Measurements from ENCODE around the gene PLXDC2.

The PLXDC2 gene

DNA sequence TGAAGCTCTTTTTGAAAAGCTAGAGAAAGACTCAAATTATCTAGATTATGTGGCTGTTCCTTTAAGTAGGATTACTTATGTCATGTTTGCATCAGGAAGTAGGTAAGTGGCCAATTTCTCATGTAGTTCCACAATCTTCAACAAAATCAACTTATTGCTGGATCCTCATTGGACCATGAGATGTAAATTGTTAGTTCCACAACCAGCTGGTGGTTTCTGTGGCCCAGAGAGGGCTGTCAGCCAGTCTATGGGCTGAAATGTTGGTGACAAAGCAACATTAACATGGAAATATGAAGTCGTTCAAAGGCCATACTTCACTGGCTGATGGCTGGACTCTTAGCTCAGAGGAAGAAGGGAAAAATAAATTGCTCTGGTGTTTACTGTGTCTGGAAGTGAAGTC lies 157.9 kb downstream of the PLXDC2 start:
- no peak for DNase-seq (ENCODE audit: extremely low read depth, low read depth)
- no peak overlapping the region for H3K4me3 ChIP-seq (replicated peaks; ENCODE audit: low read depth, low read length)
- TF ChIP-seq, protein P1, sequence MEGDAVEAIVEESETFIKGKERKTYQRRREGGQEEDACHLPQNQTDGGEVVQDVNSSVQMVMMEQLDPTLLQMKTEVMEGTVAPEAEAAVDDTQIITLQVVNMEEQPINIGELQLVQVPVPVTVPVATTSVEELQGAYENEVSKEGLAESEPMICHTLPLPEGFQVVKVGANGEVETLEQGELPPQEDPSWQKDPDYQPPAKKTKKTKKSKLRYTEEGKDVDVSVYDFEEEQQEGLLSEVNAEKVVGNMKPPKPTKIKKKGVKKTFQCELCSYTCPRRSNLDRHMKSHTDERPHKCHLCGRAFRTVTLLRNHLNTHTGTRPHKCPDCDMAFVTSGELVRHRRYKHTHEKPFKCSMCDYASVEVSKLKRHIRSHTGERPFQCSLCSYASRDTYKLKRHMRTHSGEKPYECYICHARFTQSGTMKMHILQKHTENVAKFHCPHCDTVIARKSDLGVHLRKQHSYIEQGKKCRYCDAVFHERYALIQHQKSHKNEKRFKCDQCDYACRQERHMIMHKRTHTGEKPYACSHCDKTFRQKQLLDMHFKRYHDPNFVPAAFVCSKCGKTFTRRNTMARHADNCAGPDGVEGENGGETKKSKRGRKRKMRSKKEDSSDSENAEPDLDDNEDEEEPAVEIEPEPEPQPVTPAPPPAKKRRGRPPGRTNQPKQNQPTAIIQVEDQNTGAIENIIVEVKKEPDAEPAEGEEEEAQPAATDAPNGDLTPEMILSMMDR (IDR thresholded peaks at IDR 0.05; ENCODE audit: low read depth, low read length, missing control alignments), result no peak

- TF ChIP-seq, protein P1 (IDR thresholded peaks at IDR 0.05; ENCODE audit: low read depth, low read length, missing control alignments), result no peak
- H3K4me3 ChIP-seq (replicated peaks; ENCODE audit: low read depth, low read length), result no peak overlapping the region
- DNase-seq (ENCODE audit: extremely low read depth, low read depth), result no peak
Observed at GRCh38 chr10:19974554-19974953, 158.3 kb downstream of the PLXDC2 start.

DNA sequence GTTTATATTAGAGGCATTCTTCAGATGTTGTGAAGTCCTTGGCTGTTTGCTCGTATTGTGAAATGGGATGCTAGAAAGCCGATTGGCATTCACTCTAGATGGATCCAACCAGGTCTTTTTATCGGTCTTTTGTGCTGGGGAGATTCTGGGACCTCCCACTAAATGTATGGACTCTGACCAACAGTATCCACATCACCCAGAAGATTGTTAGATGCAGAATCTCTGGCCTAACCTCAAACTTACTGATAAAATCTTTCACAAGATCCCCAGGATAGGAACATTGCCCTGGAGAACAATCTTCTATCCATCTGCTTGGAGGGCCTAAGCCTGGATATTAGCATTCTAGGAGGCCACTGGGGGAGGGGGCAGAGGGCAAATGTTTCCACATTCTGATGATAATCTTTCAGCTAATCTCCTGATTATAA lies 160.9 kb downstream of the PLXDC2 start:
- no peak overlapping the region for H3K4me3 ChIP-seq (replicated peaks; ENCODE audit: low read depth, low read length)
- TF ChIP-seq, protein P1 (IDR thresholded peaks at IDR 0.05; ENCODE audit: low read depth, low read length, missing control alignments), result no peak
- no peak for DNase-seq (ENCODE audit: extremely low read depth, low read depth)

DNA sequence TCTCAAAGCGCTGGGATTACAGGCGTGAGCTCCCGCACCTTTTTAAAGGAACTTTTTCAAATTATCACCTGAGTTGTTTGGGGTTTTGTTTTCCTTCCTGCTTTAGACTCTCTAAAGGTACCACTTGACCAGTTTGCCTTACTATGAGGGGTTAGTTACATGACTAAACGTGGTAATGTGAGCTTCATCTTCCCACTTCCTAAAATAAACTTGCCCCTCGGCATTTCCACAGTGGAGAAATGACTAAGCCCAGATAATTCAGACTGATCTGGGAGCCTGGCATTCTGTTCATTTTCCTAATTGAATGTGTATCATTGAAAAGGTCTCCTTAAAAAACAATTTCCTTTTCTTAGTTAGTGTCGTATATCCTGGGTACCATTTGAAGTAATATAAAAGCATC lies 163.4 kb downstream of the PLXDC2 start:
- TF ChIP-seq, protein P1 (IDR thresholded peaks at IDR 0.05; ENCODE audit: low read depth, low read length, missing control alignments), result no peak
- DNase-seq (ENCODE audit: extremely low read depth, low read depth), result no peak

DNA sequence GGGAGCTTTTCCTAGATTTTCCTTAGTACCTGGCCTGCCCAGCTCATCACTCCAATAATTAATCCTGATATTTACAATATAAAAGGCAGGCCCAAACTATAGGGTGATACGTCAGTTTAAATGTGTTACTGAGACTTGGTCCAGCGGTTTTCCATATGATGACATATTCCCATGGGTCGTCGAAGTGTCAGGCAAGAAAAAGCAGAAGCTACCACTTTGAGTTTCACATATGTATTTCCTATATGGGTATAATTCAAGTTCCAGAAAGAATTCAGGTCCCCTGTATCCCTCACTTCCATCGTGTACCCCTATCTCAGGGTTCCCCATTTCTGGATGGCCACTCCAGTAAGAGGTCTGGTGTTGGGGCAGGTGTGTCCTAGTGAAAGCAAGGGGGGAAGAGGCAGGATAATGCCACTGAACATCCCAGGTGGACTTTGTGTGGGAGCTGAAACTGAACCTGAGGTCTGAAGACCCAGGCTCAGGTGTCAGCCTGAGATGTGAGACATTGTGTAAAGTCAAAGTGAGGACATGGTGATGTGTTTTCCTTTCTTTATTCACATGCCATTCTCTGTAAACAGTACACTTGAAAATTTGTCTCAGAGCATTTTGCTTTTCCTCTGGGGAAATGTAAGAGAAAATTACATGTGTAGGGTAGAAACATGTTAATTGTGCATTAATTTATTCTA lies 167.8 kb downstream of the PLXDC2 start:
- TF ChIP-seq, protein P1 (IDR thresholded peaks at IDR 0.05; ENCODE audit: low read depth, low read length, missing control alignments), result no peak
- DNase-seq (ENCODE audit: extremely low read depth, low read depth), result no peak
- H3K4me3 ChIP-seq (replicated peaks; ENCODE audit: low read depth, low read length), result no peak overlapping the region

More for the DNA sequence above, 163.4 kb downstream of the PLXDC2 start:
- H3K4me3 ChIP-seq (replicated peaks; ENCODE audit: low read depth, low read length), result no peak overlapping the region

- no peak overlapping the region for H3K4me3 ChIP-seq (replicated peaks; ENCODE audit: low read depth, low read length)
- TF ChIP-seq, protein P1 (IDR thresholded peaks at IDR 0.05; ENCODE audit: low read depth, low read length, missing control alignments), result no peak
- no peak for DNase-seq (ENCODE audit: extremely low read depth, low read depth)
Observed at GRCh38 chr10:19985745-19986144, 169.5 kb downstream of the PLXDC2 start.

DNA sequence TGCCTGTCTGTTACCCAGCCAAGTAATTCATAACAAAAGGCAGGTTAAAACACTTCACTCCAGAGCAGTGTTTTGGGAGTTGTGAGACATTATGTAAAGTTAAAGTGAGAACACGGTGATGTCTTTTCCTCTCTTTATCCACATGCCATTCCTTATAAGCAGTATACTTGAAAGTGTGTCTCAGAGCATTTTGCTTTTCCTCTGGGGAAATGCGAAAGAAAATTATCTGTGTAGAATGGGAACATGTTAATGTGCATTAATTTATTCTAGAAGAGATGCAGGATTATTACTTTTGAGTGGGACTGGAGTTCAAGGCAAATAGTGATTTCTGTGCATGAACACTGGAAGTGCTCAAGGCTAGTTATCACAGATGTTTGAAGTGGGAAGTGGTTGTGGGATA lies 170.4 kb downstream of the PLXDC2 start:
- no peak for DNase-seq (ENCODE audit: extremely low read depth, low read depth)
- TF ChIP-seq, protein P1 (IDR thresholded peaks at IDR 0.05; ENCODE audit: low read depth, low read length, missing control alignments), result no peak
- H3K4me3 ChIP-seq (replicated peaks; ENCODE audit: low read depth, low read length), result no peak overlapping the region

Measured in HFF-Myc (cell line).